Ovary (tissue), 3 donors: ENCODE measurements around the gene QRICH2.

ENCODE experiments used
- EP300 ChIP-seq: sonication (generic); formaldehyde crosslinking; IDR thresholded peaks from one replicate; pipeline ENCODE4 v1.6.1; 2017; ENCODE audit warnings: antibody characterized with exemption
- TF ChIP-seq, protein P1 (sequence below), 3 donors: fragments of 450-650 bp in 2 of 3; fragments of 200-600 bp in 1 of 3; IDR thresholded peaks; one replicate each; pipeline versions ENCODE4 v1.5.1 to v1.8.0; 2016 to 2022; ENCODE audit warnings: antibody characterized with exemption in 3 of 3, mild to moderate bottlenecking in 1 of 3
- donor health status: DM: no; HTN: no; CAD: no.

DNA sequence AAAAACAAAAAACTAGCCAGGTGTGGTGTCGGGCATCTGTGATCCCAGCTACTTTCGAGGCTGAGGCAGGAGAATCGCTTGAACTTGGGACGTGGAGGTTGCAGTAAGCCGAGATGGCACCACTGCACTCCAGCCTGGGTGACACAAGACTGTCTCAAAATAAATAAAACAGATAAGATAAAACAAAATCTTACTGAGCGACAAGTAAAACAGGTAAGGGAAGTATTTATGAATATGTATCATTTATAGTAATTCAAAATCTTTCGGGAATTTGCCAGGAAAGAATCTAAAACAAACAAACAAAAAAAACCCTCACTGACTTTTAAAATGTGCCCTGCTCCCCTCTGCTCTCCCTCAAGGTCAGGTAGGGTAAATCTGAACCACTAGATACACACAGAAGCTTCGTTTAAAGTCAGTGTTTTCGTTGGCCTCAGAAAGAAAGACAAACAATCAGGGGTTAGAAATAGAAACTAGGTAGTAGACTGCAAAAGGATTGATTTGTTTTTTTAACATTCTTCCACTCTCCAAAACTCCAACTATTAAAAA lies 43.5 kb upstream of the QRICH2 start:
- TF ChIP-seq, protein P1, sequence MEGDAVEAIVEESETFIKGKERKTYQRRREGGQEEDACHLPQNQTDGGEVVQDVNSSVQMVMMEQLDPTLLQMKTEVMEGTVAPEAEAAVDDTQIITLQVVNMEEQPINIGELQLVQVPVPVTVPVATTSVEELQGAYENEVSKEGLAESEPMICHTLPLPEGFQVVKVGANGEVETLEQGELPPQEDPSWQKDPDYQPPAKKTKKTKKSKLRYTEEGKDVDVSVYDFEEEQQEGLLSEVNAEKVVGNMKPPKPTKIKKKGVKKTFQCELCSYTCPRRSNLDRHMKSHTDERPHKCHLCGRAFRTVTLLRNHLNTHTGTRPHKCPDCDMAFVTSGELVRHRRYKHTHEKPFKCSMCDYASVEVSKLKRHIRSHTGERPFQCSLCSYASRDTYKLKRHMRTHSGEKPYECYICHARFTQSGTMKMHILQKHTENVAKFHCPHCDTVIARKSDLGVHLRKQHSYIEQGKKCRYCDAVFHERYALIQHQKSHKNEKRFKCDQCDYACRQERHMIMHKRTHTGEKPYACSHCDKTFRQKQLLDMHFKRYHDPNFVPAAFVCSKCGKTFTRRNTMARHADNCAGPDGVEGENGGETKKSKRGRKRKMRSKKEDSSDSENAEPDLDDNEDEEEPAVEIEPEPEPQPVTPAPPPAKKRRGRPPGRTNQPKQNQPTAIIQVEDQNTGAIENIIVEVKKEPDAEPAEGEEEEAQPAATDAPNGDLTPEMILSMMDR (IDR thresholded peaks at IDR 0.05), result no peak
- no peak for TF ChIP-seq EP300
